Measurements from ENCODE around the gene SHISA9.

SHISA9 gene

GRCh38 chr16:13083681-13084080, 182.3 kb downstream of the SHISA9 start:
- DNase-seq, result no peak

GRCh38 chr16:13084331-13084730, 182.9 kb downstream of the SHISA9 start:
- no peak for DNase-seq

- no peak for DNase-seq
Observed at GRCh38 chr16:13093661-13094060, 192.3 kb downstream of the SHISA9 start.

- no peak for DNase-seq
Observed at GRCh38 chr16:13095061-13095460, 193.7 kb downstream of the SHISA9 start.

- no peak for DNase-seq
Observed at GRCh38 chr16:13098536-13098935, 197.1 kb downstream of the SHISA9 start.

GRCh38 chr16:13099822-13100221, 198.4 kb downstream of the SHISA9 start:
- DNase-seq, result no peak

- no peak for DNase-seq
Observed at GRCh38 chr16:13100970-13101369, 199.6 kb downstream of the SHISA9 start.

- no peak for DNase-seq
Observed at GRCh38 chr16:13101828-13102227, 200.4 kb downstream of the SHISA9 start.

- no peak for DNase-seq
Observed at GRCh38 chr16:13102401-13102800, 201.0 kb downstream of the SHISA9 start.

GRCh38 chr16:13103831-13104530, 202.6 kb downstream of the SHISA9 start:
- DNase-seq, result no peak

- no peak for DNase-seq
Observed at GRCh38 chr16:13104772-13105171, 203.4 kb downstream of the SHISA9 start.

- no peak for DNase-seq
Observed at GRCh38 chr16:13105427-13105826, 204.0 kb downstream of the SHISA9 start.

GRCh38 chr16:13106464-13106863, 205.1 kb downstream of the SHISA9 start:
- DNase-seq, result no peak

- no peak for DNase-seq
Observed at GRCh38 chr16:13108126-13108525, 206.7 kb downstream of the SHISA9 start.

GRCh38 chr16:13109171-13109570, 207.8 kb downstream of the SHISA9 start:
- DNase-seq, result no peak

GRCh38 chr16:13110124-13110796, 208.9 kb downstream of the SHISA9 start:
- no peak for DNase-seq

- DNase-seq, result no peak
Observed at GRCh38 chr16:13111747-13112146, 210.3 kb downstream of the SHISA9 start.

GRCh38 chr16:13113741-13114140, 212.3 kb downstream of the SHISA9 start:
- no peak for DNase-seq

GRCh38 chr16:13118091-13118490, 216.7 kb downstream of the SHISA9 start:
- no peak for DNase-seq

GRCh38 chr16:13120091-13120490, 218.7 kb downstream of the SHISA9 start:
- no peak for DNase-seq

GRCh38 chr16:13120557-13120956, 219.2 kb downstream of the SHISA9 start:
- DNase-seq, result no peak

GRCh38 chr16:13123991-13124390, 222.6 kb downstream of the SHISA9 start:
- DNase-seq, result no peak

- DNase-seq, result no peak
Observed at GRCh38 chr16:13127144-13127543, 225.7 kb downstream of the SHISA9 start.

- no peak for DNase-seq
Observed at GRCh38 chr16:13130586-13130985, 229.2 kb downstream of the SHISA9 start.

- DNase-seq, result no peak
Observed at GRCh38 chr16:13134836-13135235, 233.4 kb downstream of the SHISA9 start.

All from stimulated activated CD4-positive, alpha-beta T cell treated with anti-CD3 and anti-CD28 coated beads, Interleukin-4, amount 100 ng/mL, for 24 hours (primary cell).